Keratinocyte (primary cell): Measurements from ENCODE around the gene C2orf72.

Experiments used
- CTCF ChIP-seq, 3 experiments: IDR thresholded peaks in 1 of 3; conservative IDR thresholded peaks in 1 of 3; optimal IDR thresholded peaks in 1 of 3; 2 replicates in 2 of 3; 3 replicates in 1 of 3; pipeline versions ENCODE3 to v1.5.1; 2011; ENCODE audit warnings: low read length in 3 of 3, mild to moderate bottlenecking in 3 of 3, moderate library complexity in 2 of 3, control low read depth in 1 of 3, inconsistent platforms in 1 of 3; ENCODE audit not compliant: insufficient read depth in 2 of 3; ENCODE audit errors: extremely low read depth in 1 of 3
- EZH2 ChIP-seq: IDR thresholded peaks from one replicate; pipeline ENCODE4 v1.6.1; 2012; ENCODE audit warnings: inconsistent platforms, mild to moderate bottlenecking, low read length, moderate library complexity

GRCh38 chr2:230991598-230991997 is 45.7 kb upstream of the C2orf72 start:
- TF ChIP-seq EZH2 (no peak), CTCF (optimal IDR thresholded peaks at IDR 0.05 in 1 of 3, IDR thresholded peaks at IDR 0.05 in 1 of 3, conservative IDR thresholded peaks at IDR 0.05 in 1 of 3; ENCODE audit: extremely low read depth in 1 of 3, insufficient read depth in 2 of 3, low read length in 3 of 3) (no peak)
